ENCODE measurements around the gene CASK.
A peak's percentile ranks its signal among the peaks of the same experiment; 100 is the strongest.

CASK gene

GRCh38 chrX:41824551-41824950 is 98.8 kb downstream of the CASK start:
- DNase-seq, result no peak

- DNase-seq, result no peak
Observed at GRCh38 chrX:41823402-41823801, 100.0 kb downstream of the CASK start.

GRCh38 chrX:41822892-41823291 is 100.5 kb downstream of the CASK start:
- DNase-seq, result no peak

GRCh38 chrX:41808047-41808446 is 115.3 kb downstream of the CASK start:
- DNase-seq, result no peak

GRCh38 chrX:41802958-41803357 is 120.4 kb downstream of the CASK start:
- no peak for DNase-seq

GRCh38 chrX:41799661-41800060 is 123.7 kb downstream of the CASK start:
- no peak for DNase-seq

- DNase-seq, result no peak
Observed at GRCh38 chrX:41796577-41796976, 126.8 kb downstream of the CASK start.

GRCh38 chrX:41796046-41796445 is 127.3 kb downstream of the CASK start:
- DNase-seq, result no peak

- DNase-seq, result no peak
Observed at GRCh38 chrX:41789374-41789773, 134.0 kb downstream of the CASK start.

- no peak for DNase-seq
Observed at GRCh38 chrX:41785685-41786084, 137.7 kb downstream of the CASK start.

GRCh38 chrX:41781500-41781899 is 141.9 kb downstream of the CASK start:
- DNase-seq, result no peak

GRCh38 chrX:41779941-41780340 is 143.4 kb downstream of the CASK start:
- no peak for DNase-seq

- no peak for DNase-seq
Observed at GRCh38 chrX:41779030-41779564, 144.3 kb downstream of the CASK start.

GRCh38 chrX:41761702-41762101 is 161.7 kb downstream of the CASK start:
- no peak for DNase-seq

- DNase-seq, result no peak
Observed at GRCh38 chrX:41761169-41761568, 162.2 kb downstream of the CASK start.

- DNase-seq, result no peak
Observed at GRCh38 chrX:41759817-41760216, 163.5 kb downstream of the CASK start.

GRCh38 chrX:41758401-41758800 is 165.0 kb downstream of the CASK start:
- DNase-seq, result no peak

GRCh38 chrX:41750716-41751115 is 172.6 kb downstream of the CASK start:
- no peak for DNase-seq

- DNase-seq, result no peak
Observed at GRCh38 chrX:41739871-41740270, 183.5 kb downstream of the CASK start.

- DNase-seq, result no peak
Observed at GRCh38 chrX:41737065-41737464, 186.3 kb downstream of the CASK start.

GRCh38 chrX:41734530-41734929 is 188.8 kb downstream of the CASK start:
- DNase-seq, result no peak

- peak in 1 of 2 donors; percentile 8 for DNase-seq
Observed at GRCh38 chrX:41733939-41734338, 189.4 kb downstream of the CASK start.

- DNase-seq, result no peak
Observed at GRCh38 chrX:41732260-41732659, 191.1 kb downstream of the CASK start.

- DNase-seq, result no peak
Observed at GRCh38 chrX:41730081-41730480, 193.3 kb downstream of the CASK start.

- no peak for DNase-seq
Observed at GRCh38 chrX:41728125-41728524, 195.2 kb downstream of the CASK start.

- no peak for DNase-seq
Observed at GRCh38 chrX:41723826-41724225, 199.5 kb downstream of the CASK start, which contains the start of gene GPR82. TSS of gene GPR82 (plus strand) at chrX:41724181. CDS start at chrX:41727027, 2,846 bp downstream.
